ENCODE data around the gene WWOX. TPM values are rescaled to one million over a fixed set of nuclear protein-coding genes. Genes with fewer than 3 reads are reported as not detected.

The WWOX gene
- total RNA-seq, 6 experiments from 2014 or later: 0.46 to 3.4 (median 1.3) TPM

DNA sequence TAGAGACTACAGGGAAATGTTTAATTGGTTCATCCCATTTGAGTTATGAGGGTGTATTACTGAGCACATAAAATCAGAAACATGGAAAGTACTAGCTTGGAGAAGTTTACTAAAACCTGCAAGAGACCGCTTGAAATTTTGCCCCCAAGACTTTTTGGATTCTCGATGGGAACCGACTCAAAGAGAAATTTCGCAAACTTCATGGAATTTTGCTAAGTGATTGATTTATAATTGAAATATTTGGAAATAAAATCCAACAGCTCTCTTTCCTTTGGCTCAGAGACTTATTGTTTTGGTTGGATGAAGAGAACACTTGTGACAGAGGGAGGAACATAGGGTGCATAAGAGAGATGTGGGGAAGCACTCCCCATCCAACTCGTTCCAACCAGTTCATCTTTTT is 574.4 kb downstream of the WWOX start:
- no peaks in the 10 kb centered on the region for H3K4me1 Mint-ChIP-seq (ENCODE audit: low read depth)
- H3K27me3 Mint-ChIP-seq (ENCODE audit: insufficient read depth): peaks cover 2% of the 10 kb centered on the region
- TF ChIP-seq, protein P1, sequence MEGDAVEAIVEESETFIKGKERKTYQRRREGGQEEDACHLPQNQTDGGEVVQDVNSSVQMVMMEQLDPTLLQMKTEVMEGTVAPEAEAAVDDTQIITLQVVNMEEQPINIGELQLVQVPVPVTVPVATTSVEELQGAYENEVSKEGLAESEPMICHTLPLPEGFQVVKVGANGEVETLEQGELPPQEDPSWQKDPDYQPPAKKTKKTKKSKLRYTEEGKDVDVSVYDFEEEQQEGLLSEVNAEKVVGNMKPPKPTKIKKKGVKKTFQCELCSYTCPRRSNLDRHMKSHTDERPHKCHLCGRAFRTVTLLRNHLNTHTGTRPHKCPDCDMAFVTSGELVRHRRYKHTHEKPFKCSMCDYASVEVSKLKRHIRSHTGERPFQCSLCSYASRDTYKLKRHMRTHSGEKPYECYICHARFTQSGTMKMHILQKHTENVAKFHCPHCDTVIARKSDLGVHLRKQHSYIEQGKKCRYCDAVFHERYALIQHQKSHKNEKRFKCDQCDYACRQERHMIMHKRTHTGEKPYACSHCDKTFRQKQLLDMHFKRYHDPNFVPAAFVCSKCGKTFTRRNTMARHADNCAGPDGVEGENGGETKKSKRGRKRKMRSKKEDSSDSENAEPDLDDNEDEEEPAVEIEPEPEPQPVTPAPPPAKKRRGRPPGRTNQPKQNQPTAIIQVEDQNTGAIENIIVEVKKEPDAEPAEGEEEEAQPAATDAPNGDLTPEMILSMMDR (IDR thresholded peaks at IDR 0.05): no peak
- H3K36me3 Mint-ChIP-seq (ENCODE audit: low read depth): peaks cover 2% of the 10 kb centered on the region; the same call in 1 of the 2 replicates
- H3K9me3 Mint-ChIP-seq: peaks cover 56% of the 10 kb centered on the region
- no peak overlapping the region for H3K4me3 Mint-ChIP-seq
- DNase-seq: no peak
- no peak overlapping the region for H3K27ac Mint-ChIP-seq

DNA sequence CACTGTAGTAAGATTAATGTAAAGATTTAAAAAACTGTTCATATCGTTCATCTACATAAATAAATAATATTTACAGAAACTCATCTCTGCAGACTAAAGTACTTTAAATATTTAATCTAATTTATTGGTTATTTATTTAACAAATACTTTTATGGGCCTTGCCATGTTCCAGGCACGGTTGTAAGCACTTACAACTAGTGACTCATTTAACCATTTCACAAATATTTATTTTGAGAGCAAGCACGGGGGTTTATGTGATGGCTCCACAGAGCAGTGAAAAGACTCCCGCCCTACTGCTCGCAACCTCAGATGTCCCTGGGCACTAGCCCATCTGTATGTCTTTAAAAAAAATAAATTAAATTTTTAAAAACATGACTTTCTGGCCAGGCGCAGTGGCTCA is 575.9 kb downstream of the WWOX start:
- H3K4me1 Mint-ChIP-seq (ENCODE audit: low read depth): no peaks in the 10 kb centered on the region
- H3K9me3 Mint-ChIP-seq: peaks cover 53% of the 10 kb centered on the region
- TF ChIP-seq, protein P1 (IDR thresholded peaks at IDR 0.05): no peak
- H3K4me3 Mint-ChIP-seq: no peak overlapping the region
- H3K27me3 Mint-ChIP-seq (ENCODE audit: insufficient read depth): peaks cover 2% of the 10 kb centered on the region
- DNase-seq: no peak
- H3K27ac Mint-ChIP-seq: no peak overlapping the region
- peaks cover 3% of the 10 kb centered on the region; the same call in 1 of the 2 replicates for H3K36me3 Mint-ChIP-seq (ENCODE audit: low read depth)

DNA sequence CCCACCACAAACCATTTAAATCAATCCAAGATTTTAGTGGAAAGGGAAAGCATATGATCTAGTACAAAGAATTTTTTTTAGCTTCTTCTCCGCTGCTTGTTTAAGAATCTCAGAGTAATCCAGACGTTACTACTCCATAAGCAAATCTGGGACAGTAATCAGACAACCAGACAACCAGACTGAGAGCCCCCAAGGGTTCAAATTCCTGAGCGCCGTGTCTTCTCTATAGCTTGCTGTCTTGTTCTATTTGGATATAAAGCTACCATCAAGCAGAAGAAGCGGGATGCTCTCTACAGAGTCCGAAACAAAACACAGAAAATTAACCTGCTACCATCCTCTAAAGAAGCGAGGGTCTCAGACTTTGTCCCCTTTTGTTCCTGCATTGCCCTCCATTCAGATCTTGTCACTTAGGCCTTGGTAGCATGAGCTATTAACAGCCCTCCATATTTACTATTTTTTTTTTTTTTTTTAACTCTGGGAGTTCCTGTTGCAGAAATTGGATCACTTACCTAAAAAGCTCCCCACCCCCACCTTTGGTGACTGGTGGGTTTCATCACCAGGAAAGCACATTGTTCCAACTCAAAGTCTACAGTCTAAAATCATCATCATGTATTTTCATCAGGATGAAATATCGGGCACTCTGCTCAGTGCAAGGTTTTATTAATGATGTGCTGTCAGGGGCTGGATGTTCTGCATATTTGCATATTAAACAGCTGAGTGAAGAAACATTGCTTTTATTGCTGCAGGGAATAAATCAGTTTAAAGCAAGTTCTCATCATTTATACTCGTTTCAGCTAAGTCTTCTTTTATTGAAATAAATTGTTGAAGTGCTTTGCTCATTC is 576.7 kb downstream of the WWOX start:
- Mint-ChIP-seq H3K4me1 (ENCODE audit: low read depth) (no peaks in the 10 kb centered on the region), H3K4me3 (no peak overlapping the region), H3K36me3 (ENCODE audit: low read depth) (peaks cover 3% of the 10 kb centered on the region; the same call in 1 of the 2 replicates), H3K9me3 (peaks cover 48% of the 10 kb centered on the region), H3K27ac (no peak overlapping the region), H3K27me3 (ENCODE audit: insufficient read depth) (peaks cover 2% of the 10 kb centered on the region)
- TF ChIP-seq, protein P1 (IDR thresholded peaks at IDR 0.05): no peak
- DNase-seq: no peak

GRCh38 chr16:78677181-78677731 is 577.8 kb downstream of the WWOX start:
- Mint-ChIP-seq H3K4me3 (no peak overlapping the region), H3K36me3 (ENCODE audit: low read depth) (peaks cover 3% of the 10 kb centered on the region; the same call in 1 of the 2 replicates), H3K27me3 (ENCODE audit: insufficient read depth) (peaks cover 2% of the 10 kb centered on the region), H3K4me1 (ENCODE audit: low read depth) (no peaks in the 10 kb centered on the region), H3K9me3 (peaks cover 41% of the 10 kb centered on the region), H3K27ac (no peak overlapping the region)
- TF ChIP-seq, protein P1 (IDR thresholded peaks at IDR 0.05): no peak
- no peak for DNase-seq

DNA sequence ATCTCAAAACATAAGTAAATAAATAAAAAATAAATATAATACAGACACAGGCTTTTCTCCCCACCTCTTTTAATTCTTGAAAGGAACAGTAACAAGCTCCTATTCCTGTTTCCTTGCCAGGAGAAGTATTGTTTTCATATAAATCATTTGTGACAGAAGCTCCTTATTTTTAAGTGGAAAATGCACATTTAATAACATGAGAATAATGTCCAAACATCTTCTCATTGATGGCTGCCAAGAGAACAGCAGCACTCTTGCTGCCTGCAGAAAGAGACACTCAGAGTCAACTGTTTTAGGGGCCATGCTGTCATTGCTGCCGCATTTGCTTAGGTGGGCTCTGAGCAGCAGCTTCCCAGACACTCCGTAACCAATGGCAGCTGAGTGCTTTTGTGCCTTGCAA is 580.1 kb downstream of the WWOX start:
- TF ChIP-seq, protein P1 (IDR thresholded peaks at IDR 0.05): no peak
- H3K9me3 Mint-ChIP-seq: peaks cover 43% of the 10 kb centered on the region
- no peak overlapping the region for H3K27ac Mint-ChIP-seq
- H3K36me3 Mint-ChIP-seq (ENCODE audit: low read depth): peaks cover 3% of the 10 kb centered on the region; the same call in 1 of the 2 replicates
- no peak for DNase-seq
- H3K4me3 Mint-ChIP-seq: no peak overlapping the region
- no peaks in the 10 kb centered on the region; the same call in 1 of the 2 replicates for H3K4me1 Mint-ChIP-seq (ENCODE audit: low read depth)
- H3K27me3 Mint-ChIP-seq (ENCODE audit: insufficient read depth): no peaks in the 10 kb centered on the region; the same call in 1 of the 2 replicates
